IPS-NIHi7 (cell line): ENCODE results near the gene IDUA.
"Not testable (repeated sequence)": the region's sequence is repeated elsewhere in the genome, so short reads cannot be mapped to it uniquely, and the experiment has no call there.

Experiments used
- DNase-seq: peaks from one replicate; pipeline ENCODE4 v3.0.0; 2012; ENCODE audit warnings: mixed read lengths; ENCODE audit errors: extremely low spot score

The IDUA gene

DNA sequence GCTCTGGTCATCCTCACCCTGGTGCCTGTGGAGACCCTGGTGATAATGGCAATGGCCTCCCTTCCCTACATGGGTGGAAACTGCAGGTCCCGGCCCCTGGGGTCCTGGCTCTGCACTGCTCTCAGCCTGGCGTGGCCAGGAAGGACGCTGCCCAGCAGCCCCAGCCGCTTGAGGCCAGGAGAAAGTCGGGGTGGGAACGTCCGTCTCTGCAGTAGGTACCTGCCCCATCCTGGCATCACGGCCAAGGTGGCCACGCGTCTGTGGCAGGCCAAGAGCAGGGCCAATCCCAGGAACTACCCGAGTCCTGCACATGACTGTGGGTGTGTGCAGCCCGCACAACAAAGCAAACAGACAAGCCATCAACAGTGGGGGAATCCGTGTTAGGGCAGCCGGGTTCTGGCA lies 58.4 kb downstream of the IDUA start:
- no peak for DNase-seq

DNA sequence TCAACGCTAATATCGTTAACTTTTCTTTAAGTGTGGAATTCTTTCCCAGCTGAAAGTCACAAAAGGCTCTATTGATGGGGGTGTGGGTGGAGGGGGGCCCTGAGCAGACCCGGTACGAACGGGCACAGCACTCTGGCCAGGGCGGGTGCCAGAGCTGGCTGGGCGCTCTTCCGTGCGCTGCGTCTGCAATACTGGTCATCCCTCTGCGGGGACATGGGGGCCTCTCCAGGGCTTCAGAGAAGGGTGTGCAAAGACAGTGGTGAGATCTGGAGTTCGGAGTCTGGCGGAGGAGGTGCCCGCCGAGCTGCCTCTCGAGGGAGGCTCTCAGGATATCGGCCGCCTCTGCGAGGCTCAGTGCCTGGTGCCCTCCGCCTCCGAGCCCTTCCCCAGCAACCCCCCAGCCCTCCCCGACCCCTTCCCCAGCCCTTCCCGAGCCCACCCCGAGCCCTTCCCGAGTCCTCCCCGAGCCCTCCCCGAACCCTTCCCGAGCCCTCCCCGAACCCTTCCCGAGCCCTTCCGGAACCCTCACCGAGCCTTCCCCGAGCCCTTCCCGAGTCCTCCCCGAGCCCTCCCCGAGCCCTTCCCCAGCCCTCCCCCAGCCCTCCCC lies 58.9 kb downstream of the IDUA start:
- DNase-seq = no peak

DNA sequence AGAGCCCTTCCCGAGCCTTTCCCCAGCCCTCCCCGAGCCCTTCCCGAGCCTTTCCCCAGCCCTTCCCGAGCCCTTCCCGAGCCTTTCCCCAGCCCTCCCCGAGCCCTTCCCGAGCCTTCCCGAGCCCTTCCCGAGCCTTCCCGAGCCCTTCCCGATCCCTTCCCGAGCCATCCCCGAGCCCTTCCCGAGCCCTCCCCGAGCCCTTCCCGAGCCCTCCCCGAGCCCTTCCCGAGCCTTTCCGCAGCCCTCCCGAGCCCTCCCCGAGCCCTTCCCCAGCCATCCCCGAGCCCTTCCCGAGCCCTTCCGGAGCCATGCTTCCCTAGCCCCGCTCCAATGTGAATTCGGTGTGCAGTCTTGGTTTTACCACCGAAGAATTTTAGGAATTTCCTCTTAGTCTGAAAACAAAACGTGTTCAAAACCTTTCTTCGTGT lies 59.8 kb downstream of the IDUA start:
- DNase-seq = not testable (repeated sequence)

DNA sequence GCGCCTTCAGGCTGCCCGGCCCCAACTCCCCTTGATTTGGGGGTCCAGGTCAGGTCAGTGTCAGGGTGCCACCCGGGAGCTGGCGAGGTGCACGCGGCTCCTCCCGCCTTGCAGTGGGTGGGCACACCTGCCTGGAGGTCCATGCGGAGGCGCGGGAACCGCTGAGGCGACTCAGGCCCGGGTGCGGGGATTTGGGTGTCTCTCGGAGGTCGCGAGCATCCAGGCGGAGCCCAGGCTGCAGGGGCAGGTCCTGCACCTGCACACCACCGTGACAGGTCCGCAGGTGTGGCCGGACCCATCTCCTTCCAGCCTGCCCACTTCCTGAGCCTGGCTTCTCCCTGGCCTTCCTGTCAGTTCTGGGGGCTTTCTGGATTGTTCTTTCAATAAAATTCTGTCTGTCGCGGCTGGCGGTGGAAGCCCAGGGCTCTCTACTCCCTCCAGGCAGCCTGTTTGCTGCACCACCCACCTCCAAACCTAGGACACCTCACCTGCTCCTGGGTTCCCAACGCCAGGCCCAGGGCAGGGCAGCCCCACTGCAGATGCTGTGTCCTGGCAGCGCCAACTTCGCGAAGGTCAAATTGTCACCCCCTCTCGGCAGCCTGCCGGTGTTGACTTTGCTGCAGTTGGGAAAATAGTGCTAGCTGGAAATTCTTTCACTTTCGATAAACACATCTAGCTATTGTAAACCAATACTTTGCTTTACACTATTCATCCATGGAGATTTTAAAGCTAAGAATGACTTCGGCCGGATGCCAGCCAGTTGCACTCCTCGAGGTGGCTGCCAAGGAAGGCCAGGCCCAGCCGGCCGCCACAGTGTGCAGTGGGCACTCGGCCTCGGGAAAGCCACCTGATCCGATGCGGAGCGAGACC lies 60.5 kb downstream of the IDUA start:
- DNase-seq = no peak

DNA sequence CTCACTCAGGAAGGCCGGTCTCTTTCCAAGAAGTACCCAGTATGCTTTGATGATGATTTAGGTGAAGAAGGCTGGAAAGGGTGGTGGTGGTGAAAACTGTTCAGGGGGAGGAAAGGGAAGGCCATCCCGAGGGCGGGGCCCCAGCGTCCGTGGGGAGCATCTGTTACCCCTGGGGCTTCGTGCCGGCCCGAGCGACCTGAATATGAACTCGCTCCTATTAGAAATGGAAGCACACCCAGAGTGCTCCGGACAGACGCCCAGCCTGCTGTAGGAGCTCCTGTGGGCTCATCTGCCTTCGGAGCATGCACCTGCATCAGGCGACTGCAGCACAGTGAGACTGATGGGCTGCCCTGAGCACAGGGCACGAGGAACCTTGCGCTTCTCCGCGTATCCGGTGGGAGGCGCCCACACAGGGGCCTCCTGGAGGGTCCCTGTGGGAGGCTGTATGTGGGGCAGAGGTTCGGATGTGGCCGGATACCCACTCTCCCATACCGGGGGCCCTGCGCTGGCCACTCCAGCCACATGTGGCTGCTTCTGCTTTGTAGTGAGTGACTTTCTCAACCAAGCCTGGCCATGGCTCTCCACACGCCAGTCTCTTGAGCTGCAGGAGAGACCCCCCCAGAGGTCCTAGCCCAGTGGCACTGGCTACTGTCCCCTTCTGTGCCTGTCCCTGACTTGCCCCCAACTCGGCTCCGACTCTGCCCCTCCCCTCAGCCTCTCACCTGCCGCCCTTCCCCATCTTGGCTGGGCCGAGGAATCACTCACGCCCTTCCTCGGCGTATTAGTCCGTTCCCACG lies 61.3 kb downstream of the IDUA start:
- DNase-seq = no peak

DNA sequence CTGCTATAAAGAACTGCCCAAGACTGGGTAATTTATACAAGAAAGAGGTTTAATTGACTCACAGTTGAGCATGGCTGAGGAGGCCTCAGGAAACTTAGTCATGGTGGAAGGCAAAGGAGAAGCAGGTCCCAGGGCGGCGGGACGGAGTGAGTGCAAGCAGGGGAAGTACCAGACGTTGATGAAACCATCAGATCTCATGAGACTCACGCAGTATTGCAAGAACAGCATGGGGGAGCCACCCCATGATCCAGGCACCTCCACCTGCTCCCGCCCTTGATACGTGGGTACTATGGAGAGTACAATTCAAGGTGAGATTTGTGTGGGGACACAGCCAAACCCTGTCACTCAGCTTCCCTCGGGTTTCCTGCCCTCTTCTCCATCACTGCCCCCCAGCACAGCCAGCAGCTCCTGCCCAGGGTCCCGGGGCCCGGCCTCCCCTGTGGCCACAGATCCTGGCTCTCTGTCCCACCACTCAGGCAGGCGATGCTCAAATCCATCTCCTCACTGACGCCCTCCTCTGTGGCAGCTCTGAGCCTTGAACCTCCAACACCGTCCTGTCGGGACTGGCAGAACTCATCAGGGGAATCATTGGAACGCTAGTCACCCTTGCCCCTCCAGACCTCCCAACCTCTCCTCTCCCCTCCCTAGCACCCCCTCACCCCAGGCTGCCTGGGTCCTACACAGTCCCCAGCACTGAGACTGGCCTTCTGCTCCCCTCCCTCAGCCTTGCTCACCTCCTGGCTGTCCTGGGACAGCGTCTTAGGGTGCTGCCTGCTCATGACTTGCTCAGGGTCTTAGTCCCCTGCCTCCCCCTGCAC lies 62.1 kb downstream of the IDUA start:
- no peak for DNase-seq

DNA sequence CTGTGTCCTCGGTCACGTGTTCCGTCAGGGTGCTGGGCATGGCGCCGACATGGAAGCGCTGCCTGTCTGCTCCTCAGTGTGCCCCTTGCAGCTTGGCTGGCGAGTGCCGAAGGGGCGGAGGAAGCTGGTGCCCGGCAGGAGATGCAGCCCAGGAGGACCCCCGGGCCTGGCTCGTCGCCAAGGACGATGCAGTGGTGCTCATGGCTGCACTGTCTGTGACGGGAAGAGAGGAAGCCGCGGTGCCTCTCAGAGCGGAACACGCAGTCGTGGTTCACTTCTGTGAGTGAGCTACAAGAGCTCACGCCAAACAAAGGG lies 62.7 kb downstream of the IDUA start:
- DNase-seq = no peak

DNA sequence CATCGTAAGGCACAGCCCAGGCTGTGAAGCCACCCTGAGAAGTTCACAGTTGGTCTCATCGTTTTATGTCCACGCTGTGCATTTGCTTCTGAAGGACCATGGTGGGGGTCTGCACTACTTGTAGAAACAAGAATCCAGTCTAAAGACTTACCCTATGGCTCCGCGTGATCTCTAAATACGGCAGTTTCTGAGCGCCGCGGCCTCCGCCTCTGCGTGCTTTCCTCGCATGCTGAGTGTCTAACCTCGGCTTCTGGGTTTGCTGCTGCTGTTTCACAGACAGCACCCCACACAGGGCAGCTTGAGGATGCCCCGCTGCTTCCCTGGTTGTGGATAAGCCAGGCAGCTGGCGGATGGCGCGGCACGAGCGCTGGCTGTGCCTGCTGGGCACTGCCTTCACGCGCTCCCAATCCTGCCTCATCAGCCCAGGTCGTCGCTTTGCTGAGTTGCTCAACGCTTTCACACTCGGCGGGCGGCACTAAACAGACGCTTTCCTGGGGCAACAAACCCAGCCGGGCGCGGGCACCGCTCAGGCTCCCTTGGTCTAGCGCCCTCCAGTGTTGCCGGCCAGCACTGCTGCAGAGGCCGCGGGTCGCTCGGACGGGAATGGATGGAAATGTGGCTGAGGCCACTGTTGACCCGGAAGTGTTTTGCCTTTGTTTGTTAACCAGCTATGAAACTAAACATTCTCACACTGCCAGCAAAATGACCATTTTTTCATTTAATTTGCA lies 63.8 kb downstream of the IDUA start:
- DNase-seq = peak; percentile 68

DNA sequence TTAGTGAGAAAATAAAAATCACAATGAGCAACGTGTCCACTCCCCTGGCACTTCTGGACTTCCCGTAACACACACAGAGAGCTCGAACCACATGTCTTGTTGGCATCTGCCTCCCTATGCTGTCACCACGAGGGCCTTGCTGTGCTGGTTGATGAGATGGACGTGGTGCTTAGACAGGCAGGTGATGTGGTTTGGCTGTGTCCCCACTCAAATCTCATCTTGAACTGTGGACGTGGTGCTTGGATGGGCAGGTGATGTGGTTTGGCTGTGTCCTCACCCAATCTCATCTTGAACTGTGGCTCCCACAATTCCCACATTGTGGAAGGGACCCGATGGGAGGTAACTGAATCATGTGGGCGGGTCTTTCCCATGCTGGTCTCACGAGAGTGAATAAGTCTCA lies 64.6 kb downstream of the IDUA start:
- DNase-seq = no peak

DNA sequence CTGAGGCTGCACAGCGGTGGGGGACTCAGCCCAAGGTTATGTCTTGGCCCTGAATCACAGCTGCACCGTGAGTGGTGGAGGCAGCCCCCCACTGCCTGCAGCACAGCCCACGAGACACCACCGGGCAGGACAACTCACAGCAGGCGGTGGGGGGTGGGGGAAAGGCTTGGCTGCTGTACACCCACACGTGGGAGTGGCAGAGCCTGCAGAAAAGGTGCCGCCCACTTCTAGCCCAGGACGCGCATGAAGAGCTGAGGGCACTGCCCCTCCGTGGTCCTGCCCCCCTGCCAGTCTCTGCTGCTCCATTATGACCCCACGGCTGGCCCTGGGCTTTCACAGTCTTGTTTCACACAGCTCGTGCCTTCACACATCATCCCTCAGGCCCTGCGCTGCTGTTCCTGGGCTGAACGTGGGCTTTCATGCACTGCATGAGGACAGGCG lies 65.4 kb downstream of the IDUA start:
- no peak for DNase-seq

DNA sequence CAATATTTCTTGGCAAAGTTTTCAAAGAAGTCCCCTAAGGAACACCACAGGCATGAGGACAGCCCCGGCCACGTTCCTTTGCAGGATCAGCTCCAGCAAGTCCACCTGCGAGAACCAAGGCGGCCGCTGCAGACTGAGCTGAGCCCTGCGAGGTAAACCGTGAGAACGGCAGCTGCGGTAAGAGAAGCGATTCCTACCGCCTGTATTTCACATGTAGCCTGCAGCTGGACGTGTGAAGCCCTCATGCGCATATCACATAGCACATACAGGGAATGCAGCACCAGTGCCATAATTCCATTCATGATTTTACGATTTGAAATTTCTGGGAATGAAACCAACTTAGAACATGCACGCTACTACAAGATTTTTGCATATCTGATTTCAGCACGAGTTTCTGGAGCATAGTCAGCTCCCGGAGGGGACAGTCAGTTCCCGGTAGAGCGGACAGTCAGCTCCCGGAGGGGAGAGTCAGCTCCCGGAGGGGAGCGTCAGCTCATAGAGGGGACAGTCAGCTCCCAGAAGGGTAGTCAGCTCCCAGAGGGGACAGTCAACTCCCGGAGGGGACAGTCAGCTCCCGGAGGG lies 66.3 kb downstream of the IDUA start:
- DNase-seq = no peak

DNA sequence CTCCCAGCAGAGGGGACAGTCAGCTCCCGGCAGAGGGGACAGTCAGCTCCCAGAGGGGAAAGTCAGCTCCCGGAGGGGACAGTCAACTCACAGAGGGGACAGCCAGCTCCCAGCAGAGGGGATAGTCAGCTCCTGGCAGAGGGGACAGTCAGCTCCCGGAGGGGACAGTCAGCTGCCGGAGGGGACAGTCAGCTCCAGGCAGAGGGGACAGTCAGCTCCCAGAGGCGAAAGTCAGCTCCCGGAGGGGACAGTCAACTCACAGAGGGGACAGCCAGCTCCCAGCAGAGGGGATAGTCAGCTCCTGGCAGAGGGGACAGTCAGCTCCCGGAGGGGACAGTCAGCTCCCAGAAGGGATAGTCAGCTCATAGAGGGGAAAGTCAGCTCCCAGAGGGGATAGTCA lies 67.0 kb downstream of the IDUA start:
- DNase-seq = not testable (repeated sequence)
